HepG2 (cell line): ENCODE results near the gene HTRA2. TPM values are rescaled to one million over a fixed set of nuclear protein-coding genes. Genes with fewer than 3 reads are reported as not detected.

Experiments
- AGO2 ChIP-seq: fragments of 200-400 bp; formaldehyde crosslinking; optimal IDR thresholded peaks from 2 replicates; pipeline ENCODE3; 2017; ENCODE audit warnings: mild to moderate bottlenecking, low read depth, low read length, moderate library complexity
- CEBPZ ChIP-seq: IDR thresholded peaks from 2 replicates; pipeline ENCODE4 v1.6.1; 2012; ENCODE audit warnings: low read length, improper control_type of control experiment
- CSRNP1 ChIP-seq: sonication (generic); formaldehyde crosslinking; IDR thresholded peaks from 2 replicates; pipeline ENCODE4 v1.8.1; 2023; ENCODE audit warnings: mild to moderate bottlenecking, missing genetic modification reagents
- DPF2 ChIP-seq: sonication (generic); formaldehyde crosslinking; IDR thresholded peaks from 2 replicates; pipeline ENCODE4 v1.4.0; 2020; ENCODE audit warnings: mild to moderate bottlenecking, low read depth, missing genetic modification reagents, borderline replicate concordance
- HNRNPK ChIP-seq: fragments of 200-400 bp; formaldehyde crosslinking; IDR thresholded peaks from 2 replicates; pipeline ENCODE4 v1.6.1; 2018; ENCODE audit warnings: low read length, low read depth, moderate library complexity, mild to moderate bottlenecking; ENCODE audit not compliant: poor library complexity, severe bottlenecking
- HNRNPLL ChIP-seq: fragments of 200-400 bp; formaldehyde crosslinking; IDR thresholded peaks from 2 replicates; pipeline ENCODE4 v1.6.1; 2017; ENCODE audit warnings: mild to moderate bottlenecking, low read depth, low read length; ENCODE audit not compliant: poor library complexity, severe bottlenecking
- HOXA5 ChIP-seq: sonication (generic); formaldehyde crosslinking; IDR thresholded peaks from 2 replicates; pipeline ENCODE4 v1.4.0; 2020; ENCODE audit warnings: missing genetic modification reagents
- MXD1 ChIP-seq: sonication (generic); formaldehyde crosslinking; IDR thresholded peaks from 2 replicates; pipeline ENCODE4 v1.4.0; 2020; ENCODE audit warnings: mild to moderate bottlenecking, missing genetic modification reagents
- RBFOX2 ChIP-seq: fragments of 200-400 bp; formaldehyde crosslinking; IDR thresholded peaks from 2 replicates; pipeline ENCODE4 v1.6.1; 2017; ENCODE audit warnings: low read depth, mild to moderate bottlenecking, low read length
- TAF1 ChIP-seq: sonication (generic); formaldehyde crosslinking; IDR thresholded peaks from 2 replicates; pipeline ENCODE4 v1.4.0; 2020; ENCODE audit warnings: missing genetic modification reagents
- ZBTB7B ChIP-seq: sonication (generic); formaldehyde crosslinking; IDR thresholded peaks from 2 replicates; pipeline ENCODE4 v1.4.0; 2020; ENCODE audit warnings: missing genetic modification reagents
- ZNF230 ChIP-seq: sonication (generic); formaldehyde crosslinking; IDR thresholded peaks from 2 replicates; pipeline ENCODE4 v1.4.0; 2020; ENCODE audit warnings: mild to moderate bottlenecking, missing genetic modification reagents
- ZNF234 ChIP-seq: sonication (generic); formaldehyde crosslinking; conservative IDR thresholded peaks from 2 replicates; pipeline ENCODE4 v1.5.1; 2020; ENCODE audit warnings: mild to moderate bottlenecking, missing genetic modification reagents
- ZNF329 ChIP-seq: sonication (generic); formaldehyde crosslinking; IDR thresholded peaks from 2 replicates; pipeline ENCODE4 v1.9.0; 2021; ENCODE audit warnings: low read depth, mild to moderate bottlenecking, missing genetic modification reagents
- ZNF382 ChIP-seq: sonication (generic); formaldehyde crosslinking; IDR thresholded peaks from 2 replicates; pipeline ENCODE4 v1.5.0; 2020; ENCODE audit warnings: missing genetic modification reagents, mild to moderate bottlenecking, borderline replicate concordance
- ZNF512 ChIP-seq: sonication (generic); formaldehyde crosslinking; IDR thresholded peaks from 2 replicates; pipeline ENCODE4 v1.4.0; 2020; ENCODE audit warnings: mild to moderate bottlenecking, missing genetic modification reagents
- ZNF558 ChIP-seq: sonication (generic); formaldehyde crosslinking; IDR thresholded peaks from 2 replicates; pipeline ENCODE4 v1.9.0; 2022; ENCODE audit warnings: mild to moderate bottlenecking, missing genetic modification reagents, borderline replicate concordance
- ZNF746 ChIP-seq: sonication (generic); formaldehyde crosslinking; IDR thresholded peaks from 2 replicates; pipeline ENCODE4 v1.8.0; 2022; ENCODE audit warnings: mild to moderate bottlenecking, missing genetic modification reagents
- ZNF761 ChIP-seq: sonication (generic); formaldehyde crosslinking; conservative IDR thresholded peaks from 2 replicates; pipeline ENCODE4 v1.4.0; 2020; ENCODE audit warnings: mild to moderate bottlenecking, missing genetic modification reagents
- ZNF879 ChIP-seq: sonication (generic); formaldehyde crosslinking; IDR thresholded peaks from 2 replicates; pipeline ENCODE4 v1.8.1; 2023; ENCODE audit warnings: missing genetic modification reagents
- polyA plus RNA-seq, 8 experiments: library from polyadenylated mRNA; depleted of rRNA in 3 of 8; stranded (reverse) in 7 of 8; unstranded in 1 of 8; fragments of >200 nt; fragmentation: Illumina TruSeq in 4 of 8; extraction: Trizol in 4 of 8; gene quantifications; 2 replicates each; pipeline versions ENCODE4 v1.2.1 to v1.2.3, GENCODE V29; 2011 to 2016; ENCODE audit warnings: low read depth in 4 of 8, missing spikeins in 1 of 8, mixed read lengths in 1 of 8; ENCODE audit not compliant: insufficient read depth in 1 of 8
- total RNA-seq, 5 experiments: library from RNA; depleted of rRNA; stranded (reverse); fragments of >200 nt; fragmentation: Illumina TruSeq; extraction: Trizol; gene quantifications; 2 replicates each; pipeline ENCODE4 v1.2.3, GENCODE V29; 2016; ENCODE audit warnings: low read depth in 1 of 5

Gene HTRA2
- total and polyA plus RNA-seq, 2 of the 13 experiments (the other 11 are each of a cell fraction or from before 2014, with no cell fraction given): 47.7 to 50.3 TPM

- 0 out of 2 replicates have a peak, but pooled peaks have one; percentile 52 for TF ChIP-seq MXD1
- TF ChIP-seq ZBTB7B: 0 out of 2 replicates have a peak, but pooled peaks have one; percentile 15
- TF ChIP-seq ZNF879: no peak
- no peak for TF ChIP-seq ZNF382 (CRISPR knock-in tag)
- TF ChIP-seq ZNF230 (CRISPR knock-in tag): no peak
- peak; percentile 29; the same call in 1 of the 2 replicates for TF ChIP-seq TAF1 (CRISPR knock-in tag)
- TF ChIP-seq ZNF761 (CRISPR knock-in tag): 0 out of 2 replicates have a peak, but pooled peaks have one; percentile 53
- TF ChIP-seq ZNF558 (CRISPR knock-in tag): no peak
- TF ChIP-seq HNRNPLL: peak; percentile 95
- TF ChIP-seq CSRNP1 (CRISPR knock-in tag): 0 out of 2 replicates have a peak, but pooled peaks have one; percentile 53
- no peak for TF ChIP-seq ZNF512 (CRISPR knock-in tag)
- TF ChIP-seq HNRNPK: peak; percentile 29
- peak; percentile 74 for TF ChIP-seq RBFOX2
- TF ChIP-seq ZNF746 (CRISPR knock-in tag): peak; percentile 25; the same call in 1 of the 2 replicates
- peak; percentile 92 for TF ChIP-seq AGO2
- no peak for TF ChIP-seq CEBPZ
- TF ChIP-seq ZNF329 (CRISPR knock-in tag): no peak
- TF ChIP-seq ZNF234 (CRISPR knock-in tag): no peak
- TF ChIP-seq DPF2 (CRISPR knock-in tag): no peak
- TF ChIP-seq HOXA5: peak; percentile 48; the same call in 1 of the 2 replicates
Measured at GRCh38 chr2:74499267-74499939, 30.3 kb upstream of the HTRA2 start, which contains the start of gene LBX2 (continued).
